SK-N-SH treated with all-trans-retinoic acid at 6 μM for 48 hours (cell line): Measurements from ENCODE around the gene CORO1C.

Experiments
- BACH2 ChIP-seq: fragments of 250-450 bp; sonication (Bioruptor Pico); IDR thresholded peaks from 2 replicates; pipeline ENCODE4 v1.9.0; 2021; ENCODE audit warnings: mild to moderate bottlenecking, borderline replicate concordance
- CSDC2 ChIP-seq: fragments of 250-450 bp; sonication (Bioruptor Pico); IDR thresholded peaks from 2 replicates; pipeline ENCODE4 v1.5.0; 2020; ENCODE audit warnings: mild to moderate bottlenecking, moderate library complexity
- ESRRG ChIP-seq: fragments of 250-450 bp; sonication (Bioruptor Pico); IDR thresholded peaks from 2 replicates; pipeline ENCODE4 v1.6.1; 2021; ENCODE audit warnings: mild to moderate bottlenecking
- GLIS3 ChIP-seq: fragments of 250-450 bp; sonication (Bioruptor Pico); IDR thresholded peaks from 2 replicates; pipeline ENCODE4 v1.5.0; 2020; ENCODE audit warnings: mild to moderate bottlenecking, moderate library complexity
- ISL1 ChIP-seq: fragments of 250-450 bp; sonication (Bioruptor Pico); IDR thresholded peaks from 2 replicates; pipeline ENCODE4 v2.1.2; 2022; ENCODE audit warnings: mild to moderate bottlenecking, moderate library complexity
- OSR1 ChIP-seq: fragments of 250-450 bp; sonication (Bioruptor Pico); IDR thresholded peaks from 2 replicates; pipeline ENCODE4 v1.8.0; 2022; ENCODE audit warnings: moderate library complexity, mild to moderate bottlenecking, inconsistent platforms
- PATZ1 ChIP-seq: fragments of 250-450 bp; sonication (Bioruptor Pico); IDR thresholded peaks from 2 replicates; pipeline ENCODE4 v1.8.0; 2020; ENCODE audit warnings: mild to moderate bottlenecking, moderate library complexity, borderline replicate concordance
- PPARA ChIP-seq: fragments of 250-450 bp; sonication (Bioruptor Pico); IDR thresholded peaks from 2 replicates; pipeline ENCODE4 v1.5.0; 2020; ENCODE audit warnings: mild to moderate bottlenecking, borderline replicate concordance
- RARB ChIP-seq: fragments of 250-450 bp; sonication (Bioruptor Pico); IDR thresholded peaks from 2 replicates; pipeline ENCODE4 v1.8.0; 2021; ENCODE audit warnings: mild to moderate bottlenecking, moderate library complexity
- SNAI2 ChIP-seq: fragments of 250-450 bp; sonication (Bioruptor Pico); IDR thresholded peaks from 2 replicates; pipeline ENCODE4 v1.5.0; 2020; ENCODE audit warnings: mild to moderate bottlenecking, moderate library complexity
- TOX ChIP-seq: fragments of 250-450 bp; sonication (Bioruptor Pico); IDR thresholded peaks from 2 replicates; pipeline ENCODE4 v1.8.0; 2021; ENCODE audit warnings: mild to moderate bottlenecking, moderate library complexity, borderline replicate concordance
- ZFP3 ChIP-seq: fragments of 250-450 bp; sonication (Bioruptor Pico); IDR thresholded peaks from 2 replicates; pipeline ENCODE4 v1.5.0; 2020; ENCODE audit warnings: mild to moderate bottlenecking, moderate library complexity
- ZFP30 ChIP-seq: fragments of 450-650 bp; formaldehyde crosslinking; IDR thresholded peaks from 2 replicates; pipeline ENCODE4 v1.5.0; 2022; ENCODE audit warnings: mild to moderate bottlenecking, moderate library complexity
- ZNF8 ChIP-seq: fragments of 450-650 bp; formaldehyde crosslinking; IDR thresholded peaks from 2 replicates; pipeline ENCODE4 v1.5.0; 2020; ENCODE audit warnings: mild to moderate bottlenecking, moderate library complexity

- TF ChIP-seq PATZ1 (CRISPR knock-in tag): no peak
- TF ChIP-seq ZNF8 (CRISPR knock-in tag): no peak
- no peak for TF ChIP-seq ESRRG
- no peak for TF ChIP-seq OSR1 (CRISPR knock-in tag)
- no peak for TF ChIP-seq RARB (CRISPR knock-in tag)
- no peak for TF ChIP-seq CSDC2 (CRISPR knock-in tag)
- no peak for TF ChIP-seq TOX
- TF ChIP-seq ZFP3 (CRISPR knock-in tag): no peak
- TF ChIP-seq BACH2: no peak
- TF ChIP-seq ISL1 (CRISPR knock-in tag): no peak
- no peak for TF ChIP-seq SNAI2
- no peak for TF ChIP-seq ZFP30 (CRISPR knock-in tag)
- TF ChIP-seq GLIS3: no peak
- no peak for TF ChIP-seq PPARA
Observed at GRCh38 chr12:108635997-108636808, 95.1 kb downstream of the CORO1C start.
